Umbilical cord (tissue), 2 donors: ENCODE measurements around the gene PPARG. TPM values are rescaled to one million over a fixed set of nuclear protein-coding genes. Genes with fewer than 3 reads are reported as not detected.
"Not testable (repeated sequence)": the region's sequence is repeated elsewhere in the genome, so short reads cannot be mapped to it uniquely, and the experiment has no call there.

Experiments
- DNase-seq: peaks from one replicate; pipeline ENCODE4 v3.0.0-alpha.2; 2015; ENCODE audit warnings: low spot score
- total RNA-seq: library from RNA; depleted of rRNA; stranded (reverse); fragments of >200 nt; gene quantifications from one replicate; pipeline ENCODE4 v1.2.3, GENCODE V29; 2014; ENCODE audit warnings: low replicate concordance; ENCODE audit not compliant: insufficient read depth

The PPARG gene
- total RNA-seq, 1 donor from 2014 or later, result 2.9 TPM

- peak; percentile 87 for DNase-seq
Measured at GRCh38 chr3:12440927-12441714, 152.3 kb downstream of the PPARG start.

- no peak for DNase-seq
Measured at GRCh38 chr3:12442654-12443501, 154.0 kb downstream of the PPARG start.

DNA sequence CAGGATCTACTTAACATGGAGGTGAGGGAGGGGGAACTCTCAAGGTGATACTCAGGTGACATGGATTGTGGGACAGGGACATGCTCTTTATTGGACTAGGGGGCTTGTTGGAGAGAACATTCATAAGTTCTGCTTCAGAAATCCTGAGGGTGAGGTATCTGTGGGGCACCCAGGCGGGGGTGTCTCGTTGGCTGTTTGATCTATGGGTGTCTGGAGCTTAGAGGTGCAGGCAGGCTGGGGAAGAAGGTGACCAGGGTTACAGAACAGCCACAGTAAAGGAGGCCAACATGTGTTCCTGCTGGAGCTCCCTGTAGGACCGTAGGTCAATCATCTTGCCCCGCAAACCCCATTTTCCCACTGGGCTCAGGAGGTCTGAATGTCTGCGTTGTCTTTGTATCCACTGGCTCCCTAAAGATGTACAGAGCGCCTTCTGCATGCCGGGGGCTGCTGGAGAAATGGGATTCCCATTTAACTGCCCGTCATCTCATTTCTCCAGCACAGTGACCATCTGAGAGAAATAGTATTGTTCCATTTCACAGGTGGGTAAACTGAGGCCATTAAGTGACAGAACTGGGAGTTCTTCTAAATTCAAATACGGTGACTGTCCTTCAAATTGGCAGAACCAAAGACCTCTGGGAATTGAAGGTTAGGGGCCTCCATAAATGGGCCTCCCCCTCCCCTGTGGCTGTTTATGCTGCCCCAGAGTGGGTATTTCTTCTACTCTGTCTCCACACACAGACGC lies 155.1 kb downstream of the PPARG start:
- no peak for DNase-seq

GRCh38 chr3:12444582-12445471 lies 156.0 kb downstream of the PPARG start:
- DNase-seq, result peak; percentile 69

GRCh38 chr3:12445523-12446240 lies 156.8 kb downstream of the PPARG start:
- no peak for DNase-seq

GRCh38 chr3:12446298-12446697 lies 157.4 kb downstream of the PPARG start:
- DNase-seq, result no peak

DNA sequence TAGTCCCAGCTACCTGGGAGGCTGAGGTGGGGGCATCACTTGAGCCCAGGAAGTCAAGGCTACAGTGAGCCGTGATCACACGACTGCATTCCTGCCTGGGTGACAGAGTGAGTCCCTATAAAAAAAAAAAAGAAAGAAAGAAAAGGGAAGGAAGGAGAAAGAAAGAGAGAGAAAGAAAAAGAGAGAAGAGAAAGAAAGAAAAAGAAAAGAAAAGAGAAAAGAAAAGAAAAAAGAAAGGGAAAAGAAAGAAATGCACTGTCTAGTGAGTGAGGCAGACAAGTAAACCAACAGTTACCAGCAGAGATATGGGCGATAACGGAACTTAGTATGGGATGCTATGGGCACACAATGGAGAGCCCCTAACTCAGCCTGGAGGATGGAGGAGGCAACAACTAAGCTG lies 158.2 kb downstream of the PPARG start:
- DNase-seq, result no peak

DNA sequence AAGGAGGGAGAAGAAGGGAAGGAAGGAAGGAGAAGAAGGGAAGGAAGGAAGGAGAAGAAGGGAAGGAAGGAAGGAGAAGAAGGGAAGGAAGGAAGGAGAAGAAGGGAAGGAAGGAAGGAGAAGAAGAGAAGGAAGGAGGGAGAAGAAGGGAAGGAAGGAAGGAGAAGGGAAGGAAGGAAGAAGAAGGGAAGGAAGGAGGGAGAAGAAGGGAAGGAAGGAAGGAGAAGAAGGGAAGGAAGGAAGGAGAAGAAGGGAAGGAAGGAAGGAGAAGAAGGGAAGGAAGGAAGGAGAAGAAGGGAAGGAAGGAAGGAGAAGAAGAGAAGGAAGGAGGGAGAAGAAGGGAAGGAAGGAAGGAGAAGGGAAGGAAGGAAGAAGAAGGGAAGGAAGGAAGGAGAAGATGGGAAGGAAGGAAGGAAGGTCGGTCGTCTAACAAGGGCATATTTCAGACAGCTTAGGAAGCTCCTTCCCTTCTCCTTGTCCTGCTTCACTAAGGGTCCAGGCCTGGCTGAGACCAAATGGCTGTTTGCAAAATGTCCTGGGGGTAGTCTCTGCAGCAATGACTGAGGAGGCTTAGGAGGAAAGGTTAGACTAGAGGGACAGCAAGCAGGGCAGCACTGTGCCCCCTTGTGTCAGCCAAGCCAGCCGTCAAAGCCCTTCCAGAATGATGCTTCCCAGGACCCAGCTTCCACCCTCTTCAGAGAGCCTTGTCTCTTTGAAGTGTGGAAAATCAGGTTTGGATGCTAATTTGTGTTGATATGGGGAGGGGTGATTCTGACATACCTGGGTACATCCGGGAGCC lies 159.7 kb downstream of the PPARG start:
- not testable (repeated sequence) for DNase-seq

- no peak for DNase-seq
Measured at GRCh38 chr3:12449889-12450682, 161.2 kb downstream of the PPARG start.

GRCh38 chr3:12451481-12451880 lies 162.6 kb downstream of the PPARG start:
- DNase-seq, result no peak

DNA sequence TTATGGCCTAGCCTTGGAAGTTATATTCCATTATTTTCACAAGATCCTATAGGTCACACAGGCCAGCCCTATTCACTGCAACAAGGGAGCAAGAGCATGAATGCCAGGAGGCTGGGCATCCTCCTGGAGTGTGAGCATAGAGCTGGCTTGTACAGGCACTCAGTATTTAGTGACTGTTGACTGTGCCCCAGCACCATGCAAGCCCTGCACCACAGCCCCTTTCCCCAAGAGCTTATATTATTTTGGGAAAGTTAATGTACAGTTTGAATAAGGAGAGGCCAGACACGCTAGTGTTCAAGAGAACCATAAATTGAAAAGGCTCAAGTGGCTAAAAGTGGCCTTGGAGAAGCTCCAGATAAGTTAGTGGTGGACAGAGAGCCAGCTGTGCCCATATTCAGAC lies 163.1 kb downstream of the PPARG start:
- DNase-seq, result no peak

DNA sequence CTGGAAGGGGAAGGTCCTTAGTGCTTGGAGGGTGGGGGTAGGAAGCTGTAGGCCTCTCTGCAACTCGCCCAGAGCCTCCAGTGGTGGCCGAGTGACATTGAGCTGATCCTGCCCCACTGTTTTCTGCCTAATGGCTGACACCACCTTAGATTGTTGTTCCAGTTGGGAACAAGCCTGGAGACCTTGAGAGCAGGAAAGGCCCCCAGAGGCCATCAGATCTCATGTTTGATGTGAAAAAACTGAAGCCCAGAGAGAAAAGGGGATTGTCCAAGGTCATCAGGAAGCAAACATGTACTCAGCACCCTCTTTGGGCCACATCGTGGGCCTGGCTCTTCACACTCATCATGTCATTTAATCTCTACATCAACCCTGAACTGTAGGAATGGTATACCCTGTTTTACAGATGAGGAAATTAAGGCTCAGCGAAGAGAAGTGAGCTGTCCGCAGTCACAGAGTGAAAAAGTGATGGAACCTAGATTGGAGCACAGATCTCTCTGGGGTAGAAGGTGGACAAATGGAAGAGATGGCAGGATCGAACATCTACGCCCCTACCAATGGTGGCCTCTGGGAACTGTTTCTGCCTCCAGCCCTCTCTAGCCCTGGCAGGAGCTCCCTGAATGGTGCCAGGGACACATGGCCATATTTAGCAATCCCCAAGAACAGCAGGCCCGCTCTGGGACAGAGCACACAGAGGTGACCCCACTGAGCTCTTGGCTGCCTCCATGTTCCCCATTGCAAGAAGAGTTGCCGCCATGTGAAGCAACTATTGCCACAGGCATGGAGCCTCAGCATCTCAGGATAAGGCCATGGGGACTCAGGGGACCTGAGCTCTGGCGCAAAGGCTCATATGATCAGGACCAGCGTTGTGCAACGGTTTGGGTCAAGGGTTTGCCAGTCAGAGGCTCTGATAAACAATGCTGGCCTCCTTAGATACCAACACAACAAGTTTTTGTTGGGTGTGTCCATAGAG lies 163.8 kb downstream of the PPARG start:
- no peak for DNase-seq

GRCh38 chr3:12454076-12454815 lies 165.4 kb downstream of the PPARG start:
- no peak for DNase-seq

- DNase-seq, result no peak
Measured at GRCh38 chr3:12454816-12455121, 165.9 kb downstream of the PPARG start.

DNA sequence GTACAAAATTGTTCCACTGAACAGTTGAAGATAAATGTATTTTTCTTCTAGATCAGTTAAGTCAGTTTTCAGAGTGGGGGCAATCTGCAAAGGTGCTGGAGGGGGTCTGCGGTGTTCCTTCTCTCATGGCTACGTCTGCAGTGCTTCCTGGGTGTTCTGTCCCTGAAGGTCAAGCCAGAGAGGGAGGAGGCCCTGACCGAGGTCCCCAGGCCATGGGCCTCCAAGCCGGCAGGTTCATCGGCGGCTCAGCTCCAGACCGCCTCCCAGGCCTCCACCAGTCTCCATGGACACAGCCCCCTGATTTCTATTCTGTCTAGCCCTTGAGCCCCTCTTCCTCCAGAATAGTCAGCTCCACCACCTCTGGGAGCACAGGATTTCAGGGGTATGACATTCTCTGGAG lies 166.9 kb downstream of the PPARG start:
- DNase-seq, result no peak

DNA sequence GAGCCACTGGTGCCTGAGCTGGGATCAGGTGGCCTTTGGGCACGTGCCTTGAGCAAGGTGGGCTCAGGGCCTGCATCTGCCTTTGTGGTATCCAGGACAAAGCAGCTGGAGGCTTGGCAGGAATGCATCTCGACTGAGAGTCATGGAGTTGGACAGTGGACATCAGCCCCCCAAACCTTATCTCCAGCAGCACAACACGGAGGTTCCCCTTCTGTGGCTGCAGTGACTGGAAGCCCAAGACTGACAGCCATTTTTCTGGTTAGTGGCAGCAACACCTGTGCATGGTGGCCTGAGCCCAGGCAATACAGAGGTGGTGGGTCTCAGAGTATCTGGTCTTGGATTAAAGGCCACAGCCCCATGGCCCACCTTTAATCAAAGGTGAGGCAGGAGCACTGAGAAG lies 167.6 kb downstream of the PPARG start:
- DNase-seq, result no peak

DNA sequence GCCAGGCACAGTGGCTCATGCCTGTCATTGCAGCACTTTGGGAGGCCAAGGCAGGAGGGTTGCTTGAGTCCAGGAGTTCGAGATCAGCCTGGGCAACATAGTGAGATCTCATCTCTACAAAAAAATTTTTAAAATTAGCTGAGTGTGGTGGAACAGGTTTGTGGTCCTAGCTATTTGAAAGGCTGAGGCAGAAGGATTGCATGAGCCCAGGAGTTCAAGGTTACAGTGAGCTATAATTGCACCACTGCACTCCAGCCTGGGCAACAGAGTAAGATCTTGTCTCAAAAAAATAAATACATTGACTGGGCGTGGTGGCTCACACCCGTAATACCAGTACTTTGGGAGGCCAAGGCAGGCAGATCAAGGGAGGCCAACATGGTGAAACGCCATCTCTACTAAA lies 168.5 kb downstream of the PPARG start:
- DNase-seq, result not testable (repeated sequence)
